Vagina (tissue), 2 donors: ENCODE data around the gene CCBE1.

Experiments used
- POLR2A ChIP-seq, 2 donors: fragments of 450-650 bp; IDR thresholded peaks; one replicate each; pipeline ENCODE4 v1.6.1; 2017; ENCODE audit warnings: antibody characterized with exemption in 2 of 2, mild to moderate bottlenecking in 2 of 2, moderate library complexity in 2 of 2
- TF ChIP-seq, protein P1 (sequence below), 3 experiments: fragments of 450-650 bp in 2 of 3; fragments of 200-600 bp in 1 of 3; sonication (generic) in 1 of 3; IDR thresholded peaks; one replicate each; pipeline ENCODE4 v1.5.1; 2017 to 2019; ENCODE audit warnings: antibody characterized with exemption in 3 of 3, mild to moderate bottlenecking in 2 of 3, moderate library complexity in 2 of 3

DNA sequence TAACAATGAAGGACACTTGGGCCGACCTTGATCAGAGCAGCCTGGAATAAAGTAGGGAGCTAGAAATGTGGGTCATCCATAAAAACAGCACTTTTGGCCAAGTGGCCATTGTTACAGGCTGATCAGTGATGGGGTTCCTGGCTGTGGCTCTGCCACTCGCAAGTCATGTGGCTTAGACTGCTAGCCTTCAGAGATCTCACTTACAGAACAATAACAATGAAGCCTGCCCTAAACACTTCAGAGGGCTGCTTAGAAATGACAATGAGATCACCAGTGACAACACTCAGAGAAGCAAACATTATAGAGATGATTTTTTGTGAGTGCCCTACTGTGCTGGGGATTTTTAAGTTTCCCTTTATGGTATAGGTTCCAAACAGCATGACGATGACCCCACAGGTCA lies 230.2 kb downstream of the CCBE1 start:
- TF ChIP-seq POLR2A (IDR thresholded peaks at IDR 0.05) = no peak
- TF ChIP-seq, protein P1, sequence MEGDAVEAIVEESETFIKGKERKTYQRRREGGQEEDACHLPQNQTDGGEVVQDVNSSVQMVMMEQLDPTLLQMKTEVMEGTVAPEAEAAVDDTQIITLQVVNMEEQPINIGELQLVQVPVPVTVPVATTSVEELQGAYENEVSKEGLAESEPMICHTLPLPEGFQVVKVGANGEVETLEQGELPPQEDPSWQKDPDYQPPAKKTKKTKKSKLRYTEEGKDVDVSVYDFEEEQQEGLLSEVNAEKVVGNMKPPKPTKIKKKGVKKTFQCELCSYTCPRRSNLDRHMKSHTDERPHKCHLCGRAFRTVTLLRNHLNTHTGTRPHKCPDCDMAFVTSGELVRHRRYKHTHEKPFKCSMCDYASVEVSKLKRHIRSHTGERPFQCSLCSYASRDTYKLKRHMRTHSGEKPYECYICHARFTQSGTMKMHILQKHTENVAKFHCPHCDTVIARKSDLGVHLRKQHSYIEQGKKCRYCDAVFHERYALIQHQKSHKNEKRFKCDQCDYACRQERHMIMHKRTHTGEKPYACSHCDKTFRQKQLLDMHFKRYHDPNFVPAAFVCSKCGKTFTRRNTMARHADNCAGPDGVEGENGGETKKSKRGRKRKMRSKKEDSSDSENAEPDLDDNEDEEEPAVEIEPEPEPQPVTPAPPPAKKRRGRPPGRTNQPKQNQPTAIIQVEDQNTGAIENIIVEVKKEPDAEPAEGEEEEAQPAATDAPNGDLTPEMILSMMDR (IDR thresholded peaks at IDR 0.05) = no peak
